HG03108 (cell line): ENCODE results near the gene GALNT11.
"Not testable (repeated sequence)": the region's sequence is repeated elsewhere in the genome, so short reads cannot be mapped to it uniquely, and the experiment has no call there.

Experiments
- ATAC-seq: cut with Tn5 transposase; IDR thresholded peaks from one replicate; pipeline ENCODE4 v1.9.1; 2021; ENCODE audit warnings: moderate library complexity; ENCODE audit not compliant: unreplicated experiment

The GALNT11 gene

DNA sequence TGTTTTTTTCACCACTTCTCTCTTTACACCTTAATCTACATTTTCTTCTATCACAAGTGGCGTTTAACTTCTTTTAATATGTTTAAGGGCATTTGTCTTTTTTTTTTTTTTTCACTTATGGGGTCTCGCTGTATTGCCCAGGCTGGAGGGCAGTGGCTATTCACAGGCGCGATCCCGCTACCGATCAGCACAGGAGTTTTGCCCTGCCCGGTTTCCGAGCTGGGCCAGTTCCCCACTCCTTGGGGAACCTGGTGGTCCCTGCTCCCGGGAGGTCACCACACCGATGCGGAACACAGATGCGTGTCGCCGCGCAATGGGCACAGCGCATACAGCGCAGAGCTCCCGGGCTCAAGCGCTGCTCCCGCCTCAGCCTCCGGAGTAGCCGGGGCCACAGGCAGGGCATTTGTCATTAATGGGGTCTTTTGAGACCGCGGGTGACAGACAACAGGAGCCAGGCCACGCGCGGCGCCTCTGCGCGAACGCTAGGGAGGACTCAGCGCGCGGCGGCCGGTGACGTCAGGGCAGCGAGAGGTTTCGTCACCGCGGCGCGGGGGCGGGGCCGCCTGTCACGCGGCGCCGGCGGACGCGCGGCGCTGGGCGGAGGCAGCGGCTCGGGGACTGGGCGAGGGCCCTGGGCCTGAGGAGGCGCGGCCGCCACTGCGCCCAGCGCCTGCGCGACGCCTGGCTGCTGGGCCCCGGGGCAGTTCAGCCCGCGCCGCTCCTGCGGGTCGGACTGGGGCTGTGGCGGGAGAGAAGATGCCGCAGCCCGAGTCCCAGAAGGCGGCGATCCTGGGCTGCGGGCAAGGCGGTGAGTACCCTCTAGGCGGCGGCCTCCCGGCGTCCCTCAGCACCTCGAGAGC, at the start of gene GALNT11:
Gene GALNT11, plus strand, starts transcription at position 598 of the 860 bp plus-strand sequence. CDS start 68,554 bp downstream, outside the sequence.
- peak; percentile 94 for ATAC-seq

DNA sequence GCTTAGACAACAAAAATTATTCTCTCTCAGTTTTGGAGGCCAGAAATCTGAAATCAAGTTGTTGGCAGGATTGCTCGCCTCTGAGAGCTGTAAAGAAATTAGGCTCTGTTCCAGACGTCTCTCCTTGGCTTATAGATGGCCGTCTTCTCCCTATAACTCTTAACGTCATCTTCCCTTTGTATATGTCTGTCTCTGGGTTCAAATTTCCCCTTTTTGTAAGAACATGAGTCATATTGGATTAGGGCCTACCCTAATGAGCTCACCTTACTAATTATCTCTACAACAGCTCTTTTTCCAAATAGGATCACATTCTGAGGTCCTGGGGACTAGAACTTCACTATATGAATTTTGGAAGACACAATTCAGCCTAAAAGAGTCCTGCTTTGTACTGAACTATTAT, 46.9 kb upstream of the GALNT11 start:
- ATAC-seq: no peak

DNA sequence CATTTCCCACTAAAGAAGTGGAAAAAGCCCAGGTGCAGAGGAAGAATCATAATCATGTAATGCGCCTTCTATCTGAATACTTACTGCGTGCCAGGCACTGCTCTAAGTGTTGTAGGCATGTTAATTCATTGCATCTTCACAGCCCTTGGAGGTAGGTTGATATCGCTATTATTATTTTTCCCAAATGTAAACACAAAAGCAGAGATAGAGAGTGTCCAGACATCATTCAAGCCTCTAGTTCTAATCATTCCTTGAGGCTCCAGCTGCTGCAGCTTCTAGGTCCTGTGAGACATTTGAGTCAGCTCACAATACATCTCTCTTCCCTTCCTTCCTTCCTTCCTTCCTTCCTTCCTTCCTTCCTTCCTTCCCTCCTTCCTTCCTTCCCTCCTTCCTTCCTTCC, 44.3 kb upstream of the GALNT11 start:
- no peak for ATAC-seq

DNA sequence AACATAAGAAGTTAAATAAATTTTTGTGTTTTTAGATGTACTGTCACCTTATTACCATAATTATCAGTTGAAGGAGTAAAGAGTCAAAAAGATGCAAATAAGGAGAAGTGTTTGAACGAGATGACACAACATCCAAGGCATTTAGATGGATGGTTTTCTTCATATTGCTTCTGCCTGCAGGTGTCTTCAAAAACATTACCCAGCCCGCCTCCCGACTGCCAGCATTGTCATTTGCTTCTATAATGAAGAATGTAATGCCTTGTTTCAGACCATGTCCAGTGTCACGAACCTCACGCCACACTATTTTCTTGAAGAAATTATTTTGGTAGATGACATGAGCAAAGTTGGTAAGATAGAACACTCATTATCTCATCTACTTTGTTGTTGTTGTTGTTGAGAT, 42.7 kb upstream of the GALNT11 start:
- no peak for ATAC-seq

DNA sequence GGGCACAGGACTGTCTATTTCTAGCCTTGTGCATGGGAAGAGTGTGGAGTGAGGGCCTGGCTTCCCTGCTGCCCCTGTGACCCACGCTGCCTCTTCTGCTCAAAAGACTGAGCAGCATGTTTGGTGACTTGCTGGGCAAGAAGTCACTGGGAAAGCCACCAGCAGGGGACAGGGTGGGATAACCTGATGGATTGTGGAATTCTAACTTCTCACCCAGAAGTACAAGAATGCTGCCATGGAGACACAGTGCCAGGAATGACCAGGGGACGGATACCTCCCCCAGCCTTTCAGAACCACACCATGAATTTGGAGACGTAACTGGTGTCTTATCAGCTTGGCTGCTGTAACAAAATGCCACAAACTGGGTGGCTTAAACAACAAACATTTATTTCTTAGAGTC, 40.9 kb upstream of the GALNT11 start:
- ATAC-seq: no peak

DNA sequence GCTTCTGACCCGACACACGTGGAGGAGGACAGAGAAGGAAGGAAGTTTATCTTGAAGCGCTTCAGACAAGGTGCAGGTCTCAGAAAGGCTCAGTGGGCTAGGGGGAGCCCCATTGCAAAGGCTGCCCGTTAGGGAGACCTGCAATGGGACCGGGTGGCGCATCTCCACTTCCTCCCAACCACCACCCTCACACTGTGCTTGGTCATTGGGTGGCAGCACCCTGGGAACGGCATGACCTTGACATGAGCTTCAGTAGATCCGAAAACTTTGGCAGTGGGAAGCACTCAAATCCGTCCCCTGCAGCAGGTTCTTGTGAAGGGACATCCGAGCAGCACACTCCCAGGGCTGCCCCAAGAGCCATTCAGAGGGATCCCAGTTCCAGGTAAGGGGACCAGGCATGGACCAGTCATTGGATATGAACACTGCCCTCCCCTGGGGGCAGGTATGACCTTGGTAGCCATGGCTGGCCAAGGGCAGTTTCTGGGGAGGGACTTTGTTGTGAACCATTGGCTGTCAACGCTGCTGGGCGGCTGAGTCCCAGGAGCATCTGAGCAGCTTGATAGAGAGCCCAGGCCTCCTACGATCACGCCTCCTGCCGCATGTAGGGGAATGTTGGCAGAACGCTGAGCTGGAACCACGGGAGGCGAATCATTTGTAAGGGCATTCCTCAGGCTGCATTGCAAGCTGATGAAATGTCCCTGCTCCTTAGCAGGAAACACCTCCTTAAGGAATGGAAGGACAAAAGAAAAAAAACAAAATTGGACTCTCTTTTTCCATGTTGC, 37.5 kb upstream of the GALNT11 start:
- no peak for ATAC-seq

DNA sequence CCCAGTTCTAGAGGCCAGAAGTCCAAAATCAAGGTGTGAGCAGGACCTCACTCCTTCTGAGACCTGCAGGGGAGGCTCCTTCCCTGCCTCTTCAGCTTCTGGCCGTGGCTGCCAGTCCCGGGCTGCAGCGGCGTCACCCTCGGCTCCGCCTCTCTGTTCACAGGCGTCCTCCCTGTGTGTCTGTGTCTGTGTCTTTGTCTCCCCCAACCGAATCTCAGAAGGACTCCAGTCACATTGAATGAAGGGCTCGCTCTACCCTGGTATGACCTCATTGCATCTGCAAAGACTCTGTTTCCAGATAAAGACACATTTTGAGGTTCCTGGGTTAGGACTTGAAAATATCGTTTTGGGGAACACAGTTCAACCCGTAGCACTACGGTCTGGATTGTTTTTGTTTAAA, 33.1 kb upstream of the GALNT11 start:
- peak; percentile 56 for ATAC-seq

DNA sequence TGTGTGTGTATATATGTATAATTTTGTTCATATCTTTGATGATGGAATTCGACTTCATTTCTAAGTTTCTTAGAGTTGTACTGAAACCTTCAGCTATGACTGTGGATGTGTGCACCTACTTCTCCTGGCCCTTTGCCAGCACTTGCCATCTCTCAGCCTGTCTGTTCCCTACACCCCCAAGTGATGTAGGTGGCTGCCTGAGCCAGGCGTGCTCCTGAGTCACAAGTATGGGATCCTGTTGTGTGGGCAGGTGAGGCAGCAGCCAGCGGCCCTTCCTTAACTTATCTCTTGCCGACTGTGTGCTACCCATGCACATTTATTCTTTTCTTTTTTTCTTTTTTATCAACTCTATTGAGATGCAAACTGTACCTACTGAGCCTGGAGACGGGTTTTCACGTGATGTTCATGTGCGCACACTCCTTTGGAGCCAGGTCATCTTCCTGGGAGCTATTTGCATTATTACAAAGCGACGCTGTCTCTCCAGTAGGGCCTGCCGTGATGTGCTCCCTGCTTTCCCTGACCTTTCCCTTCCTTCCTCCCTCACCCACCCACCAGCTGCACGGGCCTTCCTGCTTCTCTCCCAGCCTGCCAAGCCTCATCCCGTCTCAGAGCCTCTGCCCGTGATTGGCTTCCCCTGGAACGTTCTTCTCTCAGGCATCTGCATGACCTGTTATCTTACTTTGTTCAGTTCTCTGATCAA, 31.3 kb upstream of the GALNT11 start:
- no peak for ATAC-seq

DNA sequence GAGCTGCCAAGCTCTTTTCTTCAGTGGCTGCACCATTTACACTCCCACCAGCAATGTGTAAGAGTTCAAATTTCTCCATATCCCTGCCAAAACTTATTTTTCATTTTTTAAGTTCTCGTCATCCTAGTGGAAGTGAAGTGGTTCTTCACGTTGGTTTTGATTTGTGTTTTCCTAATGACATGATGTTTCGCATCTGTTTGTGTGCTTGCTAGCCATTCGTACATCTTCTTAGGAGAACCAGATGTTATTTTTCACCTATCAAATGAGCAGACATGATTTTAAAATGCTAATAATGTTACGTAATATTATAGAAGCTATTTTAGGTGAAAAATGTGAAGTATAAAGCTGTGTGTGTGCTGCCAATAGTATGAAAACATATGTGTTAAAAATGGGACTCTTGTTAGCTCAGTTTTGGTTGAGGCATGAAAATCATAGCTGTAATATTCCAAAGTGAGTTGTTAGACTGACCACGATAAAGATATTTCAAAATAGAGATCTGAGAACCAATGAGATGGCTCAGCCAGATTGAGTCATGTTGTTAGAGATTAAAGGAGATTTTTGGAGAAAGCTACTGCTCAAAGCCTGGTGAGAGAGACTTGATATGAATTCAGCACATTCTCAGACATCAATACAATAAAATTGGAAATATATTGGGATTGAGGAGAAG, 25.9 kb upstream of the GALNT11 start:
- no peak for ATAC-seq

DNA sequence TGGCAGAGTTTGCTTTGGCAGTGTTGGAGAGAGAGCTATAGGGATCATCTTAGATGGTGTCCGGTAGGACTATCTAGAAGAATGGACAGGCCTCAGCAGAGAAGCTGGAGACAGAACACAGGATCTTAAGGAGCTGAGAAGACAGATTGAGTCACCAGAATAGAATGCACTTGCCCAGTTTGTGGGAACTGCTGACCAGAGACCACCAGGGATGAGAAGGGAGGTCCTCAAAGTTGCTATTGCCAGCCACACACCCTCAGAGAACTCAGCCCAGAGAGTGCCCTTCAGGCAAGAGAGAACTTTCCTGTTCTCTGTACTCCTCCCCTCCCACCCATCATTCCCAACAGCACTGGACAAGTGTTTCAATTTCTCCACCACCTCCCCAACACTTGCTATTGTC, 25.3 kb upstream of the GALNT11 start:
- ATAC-seq: no peak

DNA sequence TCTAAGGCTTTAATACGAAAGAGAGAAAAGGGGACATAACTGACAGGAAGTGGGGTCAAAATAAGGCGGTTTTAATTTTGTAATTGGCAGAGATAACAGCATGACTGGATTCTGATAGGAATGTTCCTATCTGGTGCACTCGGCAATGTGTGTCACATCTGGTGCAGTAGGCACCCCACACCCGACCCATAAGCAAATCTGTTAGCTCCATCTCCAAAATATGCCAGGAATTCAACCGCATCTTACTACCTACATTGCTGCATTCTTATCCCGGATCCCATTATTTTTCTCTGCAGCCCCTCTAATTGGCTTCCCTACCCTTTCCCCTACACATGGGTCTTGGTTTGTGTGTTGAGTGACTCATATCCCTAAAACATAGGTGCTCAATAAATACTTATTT, 19.1 kb upstream of the GALNT11 start:
- no peak for ATAC-seq

DNA sequence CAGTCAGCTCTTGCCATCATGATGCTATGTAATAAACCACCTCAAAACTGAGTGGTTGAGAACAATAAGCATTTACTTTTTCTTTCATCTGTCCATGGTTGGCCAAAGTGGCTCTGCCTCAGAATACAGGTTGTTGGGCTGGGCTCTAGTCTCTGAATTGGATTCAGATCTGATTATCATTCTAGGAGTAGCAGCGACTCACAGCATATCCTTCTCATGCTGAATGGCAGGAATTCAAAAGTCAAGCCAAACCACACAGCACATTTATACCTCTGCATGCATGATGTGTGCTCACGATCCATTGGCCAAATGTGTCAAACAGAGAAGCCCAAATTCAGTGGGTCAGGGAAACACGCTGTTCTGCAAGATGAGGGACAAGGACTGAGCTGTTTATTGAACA, 13.6 kb upstream of the GALNT11 start:
- ATAC-seq: no peak

DNA sequence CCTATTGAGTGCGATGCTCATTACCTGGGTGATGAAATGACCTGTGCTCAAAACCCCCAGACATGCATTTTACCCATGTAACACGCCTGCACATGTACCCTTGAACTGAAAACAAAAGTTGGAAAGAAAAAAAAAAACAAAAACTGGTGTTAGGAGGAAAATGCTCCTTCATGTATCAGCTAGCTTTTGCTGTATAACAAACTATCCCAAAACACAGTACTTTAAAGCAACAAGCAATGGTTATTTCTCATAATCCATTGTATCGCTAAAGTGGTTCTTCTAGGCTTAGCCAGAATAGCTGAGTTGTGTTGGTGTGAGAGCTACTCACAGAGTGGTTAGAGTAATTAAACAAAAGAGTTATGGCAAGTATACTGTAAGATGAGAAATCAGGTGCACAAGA, 12.2 kb upstream of the GALNT11 start:
- no peak for ATAC-seq

DNA sequence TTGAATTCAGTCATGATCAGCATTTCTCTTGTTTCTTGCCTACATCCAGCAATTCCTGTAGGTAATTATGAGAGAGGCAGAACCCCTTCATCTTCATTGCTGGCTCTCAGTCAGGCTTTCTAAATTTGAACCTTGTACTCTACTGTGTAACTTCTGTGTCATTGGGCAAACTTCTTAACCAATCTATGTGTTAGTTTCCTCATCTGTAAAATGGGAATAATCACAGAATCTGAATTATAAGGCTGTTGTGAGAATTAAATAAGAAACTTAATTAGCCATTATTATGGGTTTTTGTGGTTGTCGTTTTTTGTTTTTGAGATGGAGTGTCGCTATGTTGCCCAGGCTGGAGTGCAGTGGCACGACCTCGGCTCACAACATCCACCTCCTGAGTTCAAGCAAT, 11.5 kb upstream of the GALNT11 start:
- no peak for ATAC-seq

DNA sequence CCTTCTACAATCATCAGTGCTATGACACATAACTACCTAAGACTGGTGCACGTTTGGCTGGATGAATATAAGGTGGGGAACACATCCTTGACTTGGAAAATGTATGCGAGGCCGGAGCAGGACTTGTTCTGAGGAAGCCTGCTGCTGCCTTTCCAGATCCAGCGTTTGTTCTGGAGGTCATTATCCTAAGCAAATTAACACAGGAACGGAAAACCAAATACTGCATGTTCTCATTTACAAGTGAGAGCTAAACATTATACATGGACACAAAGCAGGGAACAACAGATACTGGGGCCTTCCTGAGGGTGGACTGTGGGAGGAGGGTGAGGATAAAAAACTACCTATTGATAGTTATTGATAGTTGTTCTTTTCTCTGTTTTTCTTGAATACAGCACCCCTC, 10.8 kb upstream of the GALNT11 start:
- ATAC-seq: no peak

DNA sequence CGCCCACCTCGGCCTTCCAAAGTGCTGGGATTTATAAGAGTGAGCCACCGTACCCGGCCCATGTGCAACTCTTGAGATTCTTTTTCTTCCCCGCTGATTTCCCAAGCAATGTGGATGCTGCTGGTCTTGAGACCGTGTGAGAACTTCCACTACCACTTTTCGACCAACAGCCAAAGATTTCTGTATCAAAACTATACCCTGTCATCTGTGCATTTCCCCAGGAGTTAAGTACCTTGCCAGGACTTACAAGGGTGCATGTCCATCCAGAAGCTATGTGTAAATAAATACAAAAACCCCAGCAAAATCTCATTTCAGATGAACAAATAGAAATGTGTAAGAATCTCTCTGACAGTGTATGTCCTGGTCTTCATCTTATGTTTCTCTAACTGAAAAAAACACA, 9.9 kb upstream of the GALNT11 start:
- ATAC-seq: no peak

DNA sequence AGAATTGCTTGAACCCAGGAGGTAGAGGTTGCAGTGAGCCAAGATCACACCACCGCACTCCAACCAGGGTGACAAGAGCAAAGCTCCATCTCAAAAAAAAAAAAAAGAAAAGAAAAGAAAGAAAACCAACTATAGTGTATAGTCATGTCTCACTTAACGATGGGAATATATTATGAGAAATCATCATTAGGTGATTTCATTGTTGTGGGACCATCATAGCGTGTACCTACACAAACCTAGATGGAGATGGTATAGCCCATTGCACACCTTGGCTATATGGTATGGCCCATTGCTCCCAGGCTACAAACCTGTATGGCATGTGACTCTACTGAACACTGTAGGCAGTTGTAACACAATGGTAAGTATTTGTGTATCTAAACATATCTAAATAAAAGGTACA, 8.5 kb upstream of the GALNT11 start:
- ATAC-seq: no peak

DNA sequence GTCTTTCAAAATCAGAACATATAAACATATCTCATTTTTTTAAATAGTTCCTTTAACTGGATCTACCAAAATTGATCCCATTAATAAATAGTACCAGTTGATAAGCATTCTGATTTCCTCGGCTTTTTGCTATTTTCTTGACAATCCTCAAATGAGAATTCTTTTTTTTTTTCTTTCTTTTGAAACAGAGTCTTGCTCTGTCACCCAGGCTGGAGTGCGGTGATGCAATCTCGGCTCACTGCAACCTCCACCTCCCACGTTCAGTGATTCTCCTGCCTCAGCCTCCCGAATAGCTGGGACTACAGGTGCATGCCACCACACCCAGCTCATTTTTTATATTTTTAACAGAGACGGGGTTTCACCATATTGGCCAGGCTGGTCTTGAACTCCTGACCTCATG, 7.8 kb upstream of the GALNT11 start:
- not testable (repeated sequence) for ATAC-seq

DNA sequence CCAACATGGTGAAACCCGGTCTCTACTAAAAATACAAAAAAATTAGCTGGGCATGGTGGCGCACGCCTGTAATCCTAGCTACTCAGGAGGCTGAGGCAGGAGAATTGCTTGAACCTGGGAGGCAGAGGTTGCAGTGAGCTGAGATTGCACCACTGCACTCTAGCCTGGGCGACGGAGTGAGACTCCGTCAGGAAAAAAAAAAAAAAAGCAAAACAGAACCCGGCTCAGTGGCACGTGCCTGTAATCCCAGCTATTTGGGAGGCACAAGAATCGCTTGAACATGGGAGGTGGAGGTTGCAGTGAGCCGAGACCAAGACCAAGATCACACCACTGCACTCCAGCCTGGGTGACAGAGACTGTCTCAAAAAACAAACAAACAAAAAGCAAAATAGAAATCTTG, 3.7 kb upstream of the GALNT11 start:
- not testable (repeated sequence) for ATAC-seq

DNA sequence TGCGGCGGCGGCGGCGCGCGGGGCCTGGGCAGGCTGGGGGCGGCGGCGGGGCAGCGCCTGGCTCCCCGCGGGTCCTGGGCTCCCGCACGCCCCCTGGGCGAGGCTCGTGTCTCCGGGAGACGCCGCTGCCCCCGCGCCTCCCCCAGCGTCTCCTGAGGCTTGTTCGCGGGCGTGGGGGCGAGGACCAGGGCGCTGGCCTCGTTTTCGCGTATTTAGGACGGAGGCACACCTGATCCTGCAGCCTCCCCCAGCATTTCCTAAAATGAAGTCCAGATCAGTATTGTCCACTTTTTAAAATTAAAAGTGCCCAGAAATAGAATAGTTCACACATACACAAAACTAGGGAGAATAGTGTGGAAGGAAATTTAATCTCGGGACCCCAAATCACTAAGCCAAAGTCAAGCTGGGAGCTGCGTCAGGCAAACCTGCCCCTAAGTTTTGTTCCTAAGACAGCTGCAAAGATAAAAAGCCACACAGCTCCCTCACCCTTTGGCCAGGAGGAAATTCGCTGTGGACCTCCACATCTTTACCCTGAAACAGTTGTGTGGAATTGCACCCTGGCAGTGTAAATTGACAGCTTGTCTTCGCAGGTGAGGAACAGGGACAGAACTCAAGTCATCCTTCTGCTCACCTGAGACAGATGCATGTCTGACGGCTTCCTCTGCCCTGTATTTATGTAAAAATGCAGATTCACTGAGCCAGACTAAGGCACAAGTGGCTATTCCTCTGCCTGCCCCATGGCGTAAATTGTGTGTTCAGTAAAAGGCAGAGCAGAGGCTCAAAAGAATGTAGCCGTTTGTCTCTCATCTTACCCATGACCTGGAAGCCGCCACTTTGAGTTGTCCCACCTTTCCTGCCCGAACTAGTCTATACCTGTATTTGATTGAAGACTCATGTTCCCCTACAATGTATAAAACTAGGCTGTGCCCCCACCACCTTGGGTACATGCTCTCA, 740 bp downstream of the GALNT11 start:
- ATAC-seq: no peak
